Keratinocyte (primary cell): ENCODE data around the gene KCNJ3. TPM values are rescaled to one million over a fixed set of nuclear protein-coding genes. Genes with fewer than 3 reads are reported as not detected.

Experiments used
- DNase-seq: peaks from one replicate; pipeline ENCODE4 v3.0.0-alpha.2; 2011; ENCODE audit warnings: low read depth, missing footprints, low spot score
- FAIRE-seq: peaks from 2 replicates; lab custom pipeline; 2011; peaks lifted over from hg19 to GRCh38; lab: Jason Lieb, UNC
- H2AFZ ChIP-seq: 2 replicates; pipeline ENCODE4 v1.6.0; 2012; ENCODE audit warnings: low read length, control low read depth, inconsistent platforms; ENCODE audit not compliant: control insufficient read depth
- H3K27ac ChIP-seq: 2 replicates; pipeline ENCODE4 v1.5.1; 2011; ENCODE audit warnings: low read length; ENCODE audit not compliant: control insufficient read depth, insufficient read depth
- H3K27me3 ChIP-seq: 3 replicates; pipeline ENCODE4 v1.6.0; 2011; ENCODE audit warnings: low read length; ENCODE audit not compliant: control insufficient read depth, insufficient read depth; ENCODE audit errors: extremely low read depth
- H3K36me3 ChIP-seq, 2 experiments: 2 replicates in 1 of 2; 3 replicates in 1 of 2; pipeline ENCODE4 v1.5.1; 2011; ENCODE audit warnings: low read length in 2 of 2, mild to moderate bottlenecking in 1 of 2; ENCODE audit not compliant: control insufficient read depth in 2 of 2, insufficient read depth in 2 of 2; ENCODE audit errors: extremely low read depth in 1 of 2
- H3K4me1 ChIP-seq: 3 replicates; pipeline ENCODE4 v1.5.1; 2011; ENCODE audit warnings: low read length; ENCODE audit not compliant: control insufficient read depth, insufficient read depth; ENCODE audit errors: extremely low read depth
- H3K4me2 ChIP-seq: 3 replicates; pipeline ENCODE4 v1.6.0; 2011; ENCODE audit warnings: low read depth, low read length; ENCODE audit not compliant: control insufficient read depth, insufficient read depth; ENCODE audit errors: extremely low read depth
- H3K4me3 ChIP-seq, 3 experiments: fragments of 200-600 bp in 1 of 3; sonication (generic) in 1 of 3; 2 replicates in 2 of 3; 3 replicates in 1 of 3; pipeline ENCODE4 v1.5.1; 2011 to 2016; ENCODE audit warnings: low read length in 3 of 3, mild to moderate bottlenecking in 3 of 3, control low read depth in 2 of 3, inconsistent platforms in 1 of 3, low read depth in 1 of 3, mixed read lengths in 1 of 3, mixed run types in 1 of 3, moderate library complexity in 1 of 3; ENCODE audit not compliant: control insufficient read depth in 2 of 3, insufficient read depth in 2 of 3; ENCODE audit errors: extremely low read depth in 1 of 3
- H3K79me2 ChIP-seq: 2 replicates; pipeline ENCODE4 v1.6.0; 2012; ENCODE audit warnings: low read length; ENCODE audit not compliant: control insufficient read depth, insufficient read depth
- H3K9ac ChIP-seq: 3 replicates; pipeline ENCODE4 v1.6.0; 2011; ENCODE audit warnings: low read length; ENCODE audit not compliant: control insufficient read depth, insufficient read depth; ENCODE audit errors: extremely low read depth
- H3K9me1 ChIP-seq: 3 replicates; pipeline ENCODE4 v1.6.0; 2011; ENCODE audit warnings: low read length; ENCODE audit not compliant: control insufficient read depth, insufficient read depth; ENCODE audit errors: extremely low read depth
- H3K9me3 ChIP-seq: 2 replicates; pipeline ENCODE4 v1.5.1; 2012; ENCODE audit warnings: low read depth, low read length; ENCODE audit not compliant: control insufficient read depth
- H4K20me1 ChIP-seq: 3 replicates; pipeline ENCODE4 v1.6.0; 2011; ENCODE audit warnings: low read length; ENCODE audit not compliant: control insufficient read depth, insufficient read depth; ENCODE audit errors: extremely low read depth
- EZH2 ChIP-seq: IDR thresholded peaks from one replicate; pipeline ENCODE4 v1.6.1; 2012; ENCODE audit warnings: inconsistent platforms, mild to moderate bottlenecking, low read length, moderate library complexity
- dilution Hi-C: fragments of 300-500 bp; cut with MboI; formaldehyde crosslinking; loops from one replicate; pipeline ENCODE4 v1.7.0; 2020; ENCODE audit warnings: low sequenced_read_pairs; ENCODE audit not compliant: extremely low pct_ligation_motif_present
- polyA plus RNA-seq, 5 experiments: library from polyadenylated mRNA; depleted of rRNA in 3 of 5; stranded (reverse) in 3 of 5; stranded (forward) in 1 of 5; unstranded in 1 of 5; fragments of >200 nt; gene quantifications; 1 replicate in 1 of 5; 2 replicates in 3 of 5; 3 replicates in 1 of 5; pipeline versions ENCODE4 v1.2.1 to v1.2.3, GENCODE V29; 2011 to 2012; ENCODE audit warnings: missing spikeins in 2 of 5, low read depth in 1 of 5, low replicate concordance in 1 of 5
- TF ChIP-seq, protein P1 (sequence below), 3 experiments: IDR thresholded peaks in 1 of 3; conservative IDR thresholded peaks in 1 of 3; optimal IDR thresholded peaks in 1 of 3; 2 replicates in 2 of 3; 3 replicates in 1 of 3; pipeline versions ENCODE3 to v1.5.1; 2011; ENCODE audit warnings: low read length in 3 of 3, mild to moderate bottlenecking in 3 of 3, moderate library complexity in 2 of 3, control low read depth in 1 of 3, inconsistent platforms in 1 of 3; ENCODE audit not compliant: insufficient read depth in 2 of 3; ENCODE audit errors: extremely low read depth in 1 of 3

The KCNJ3 gene
- polyA plus RNA-seq, 1 donor (not counting 4 experiments of a cell fraction or from before 2014, with no cell fraction given), result not detected

GRCh38 chr2:154901063-154901462 lies 202.6 kb downstream of the KCNJ3 start:
- DNase-seq (no peak), FAIRE-seq (no peak)
- no peaks in the 10 kb centered on the region for H3K9me3 ChIP-seq
- H4K20me1 ChIP-seq, result no peaks in the 10 kb centered on the region
- no peaks in the 10 kb centered on the region for H3K9me1 ChIP-seq
- H3K4me3 ChIP-seq, result no peak overlapping the region
- no peaks in the 10 kb centered on the region for H3K36me3 ChIP-seq
- H3K4me1 ChIP-seq, result no peaks in the 10 kb centered on the region
- TF ChIP-seq, protein P1, sequence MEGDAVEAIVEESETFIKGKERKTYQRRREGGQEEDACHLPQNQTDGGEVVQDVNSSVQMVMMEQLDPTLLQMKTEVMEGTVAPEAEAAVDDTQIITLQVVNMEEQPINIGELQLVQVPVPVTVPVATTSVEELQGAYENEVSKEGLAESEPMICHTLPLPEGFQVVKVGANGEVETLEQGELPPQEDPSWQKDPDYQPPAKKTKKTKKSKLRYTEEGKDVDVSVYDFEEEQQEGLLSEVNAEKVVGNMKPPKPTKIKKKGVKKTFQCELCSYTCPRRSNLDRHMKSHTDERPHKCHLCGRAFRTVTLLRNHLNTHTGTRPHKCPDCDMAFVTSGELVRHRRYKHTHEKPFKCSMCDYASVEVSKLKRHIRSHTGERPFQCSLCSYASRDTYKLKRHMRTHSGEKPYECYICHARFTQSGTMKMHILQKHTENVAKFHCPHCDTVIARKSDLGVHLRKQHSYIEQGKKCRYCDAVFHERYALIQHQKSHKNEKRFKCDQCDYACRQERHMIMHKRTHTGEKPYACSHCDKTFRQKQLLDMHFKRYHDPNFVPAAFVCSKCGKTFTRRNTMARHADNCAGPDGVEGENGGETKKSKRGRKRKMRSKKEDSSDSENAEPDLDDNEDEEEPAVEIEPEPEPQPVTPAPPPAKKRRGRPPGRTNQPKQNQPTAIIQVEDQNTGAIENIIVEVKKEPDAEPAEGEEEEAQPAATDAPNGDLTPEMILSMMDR (optimal IDR thresholded peaks at IDR 0.05 in 1 of 3, IDR thresholded peaks at IDR 0.05 in 1 of 3, conservative IDR thresholded peaks at IDR 0.05 in 1 of 3; ENCODE audit: extremely low read depth in 1 of 3, insufficient read depth in 2 of 3, low read length in 3 of 3), result no peak
- TF ChIP-seq EZH2, result no peak
- H2AFZ ChIP-seq, result no peak overlapping the region
- no peak overlapping the region for H3K27ac ChIP-seq
- no peak overlapping the region for H3K4me2 ChIP-seq
- H3K9ac ChIP-seq, result no peak overlapping the region
- dilution Hi-C loops, result no loop called here
- no peaks in the 10 kb centered on the region for H3K27me3 ChIP-seq
- no peaks in the 10 kb centered on the region for H3K79me2 ChIP-seq
